Measurements from ENCODE around the gene UQCRC1.

Gene UQCRC1

DNA sequence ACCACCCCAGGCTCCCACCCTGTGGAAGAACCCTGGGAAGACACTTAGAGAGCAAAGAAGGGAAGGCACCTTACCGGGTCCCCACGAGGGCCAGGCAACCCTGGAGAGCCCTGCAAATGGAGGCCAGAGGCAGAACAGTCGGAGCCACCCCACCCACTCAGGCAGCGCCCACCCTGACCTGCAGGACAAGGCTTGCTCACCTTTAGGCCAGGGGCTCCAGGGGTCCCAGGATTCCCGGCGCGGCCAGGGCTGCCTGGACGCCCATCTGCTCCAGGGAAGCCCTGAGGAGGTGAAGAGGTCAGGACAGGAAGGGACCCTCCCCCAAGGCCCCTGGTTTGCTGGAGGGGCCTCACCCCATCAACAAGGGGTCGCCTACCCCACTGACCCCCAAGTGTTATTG is 24.6 kb downstream of the UQCRC1 start:
- Histone ChIP-seq H3K27me3 (ENCODE audit: control insufficient read depth, insufficient read depth, low read length) (no peaks in the 10 kb centered on the region), H3K36me3 (ENCODE audit: control insufficient read depth, insufficient read depth, low read length) (peaks cover 71% of the 10 kb centered on the region), H3K4me1 (ENCODE audit: control insufficient read depth, insufficient read depth, low read length) (no peaks in the 10 kb centered on the region), H3K9me3 (ENCODE audit: control insufficient read depth, insufficient read depth, low read length) (no peaks in the 10 kb centered on the region), H3K4me3 (ENCODE audit: low read depth, low read length) (no peak overlapping the region), H3K9ac (ENCODE audit: low read depth, low read length) (no peak overlapping the region)

DNA sequence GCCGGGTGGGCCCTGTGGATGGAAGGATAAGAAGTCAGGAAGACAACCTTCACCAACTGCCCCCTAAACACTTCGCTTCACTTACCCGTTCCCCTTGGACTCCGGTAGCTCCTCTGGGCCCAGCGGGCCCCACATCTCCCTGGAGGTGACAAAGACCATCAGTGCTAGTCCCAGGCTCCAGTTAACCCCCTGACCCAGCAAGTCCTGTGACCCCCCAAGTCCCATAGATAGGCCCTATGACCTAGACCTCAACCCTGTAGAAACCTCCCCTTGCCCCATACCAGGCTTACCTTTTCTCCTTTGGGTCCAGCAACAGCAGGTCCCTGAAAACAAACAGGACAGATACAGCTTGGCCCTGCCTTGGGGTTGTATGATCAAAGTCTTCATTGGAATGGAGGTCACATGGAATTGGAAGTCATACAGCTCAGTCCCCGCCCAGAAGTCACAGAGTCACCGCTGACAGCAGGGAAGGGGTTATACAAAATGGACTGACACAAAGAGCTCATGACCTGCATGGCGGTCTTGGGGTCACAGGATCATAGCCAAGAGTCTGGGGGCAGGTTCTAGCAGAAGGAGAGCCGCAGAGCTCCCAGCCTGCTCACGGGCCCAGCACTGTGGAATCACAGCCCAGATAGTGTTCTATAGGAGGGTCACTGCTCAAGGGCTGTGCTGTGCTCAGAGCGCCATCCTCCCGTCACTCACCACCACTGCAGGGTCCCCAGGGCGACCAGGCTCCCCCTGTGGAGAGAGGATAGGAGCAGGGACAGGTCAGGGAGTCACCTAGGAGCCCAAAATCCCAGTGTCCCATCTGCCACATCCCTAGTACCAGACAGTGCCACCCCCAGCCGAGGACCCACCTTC is 27.6 kb downstream of the UQCRC1 start:
- Histone ChIP-seq H3K36me3 (ENCODE audit: control insufficient read depth, insufficient read depth, low read length) (peaks cover 72% of the 10 kb centered on the region), H3K4me1 (ENCODE audit: control insufficient read depth, insufficient read depth, low read length) (no peaks in the 10 kb centered on the region), H3K9ac (ENCODE audit: low read depth, low read length) (no peak overlapping the region), H3K4me3 (ENCODE audit: low read depth, low read length) (no peak overlapping the region), H3K9me3 (ENCODE audit: control insufficient read depth, insufficient read depth, low read length) (no peaks in the 10 kb centered on the region), H3K27me3 (ENCODE audit: control insufficient read depth, insufficient read depth, low read length) (no peaks in the 10 kb centered on the region)

DNA sequence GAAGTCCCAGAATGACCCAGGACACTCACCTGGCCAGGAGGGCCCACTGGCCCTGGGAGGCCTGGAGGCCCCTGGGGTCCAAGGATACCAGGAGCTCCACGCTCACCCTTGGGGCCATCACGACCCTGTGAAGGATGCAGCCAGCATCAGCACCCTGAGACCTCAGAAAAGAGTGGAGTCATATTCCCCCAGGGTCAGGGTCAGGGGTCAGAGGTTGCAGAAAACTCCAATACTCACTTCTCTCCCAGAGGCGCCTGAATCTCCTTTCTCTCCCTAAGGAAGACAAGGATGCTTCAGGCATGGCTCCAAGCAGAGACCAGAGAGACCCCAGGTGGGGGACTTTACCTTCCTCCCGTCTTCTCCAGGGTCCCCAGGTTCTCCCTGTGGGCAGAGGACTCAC is 32.8 kb downstream of the UQCRC1 start:
- peaks cover 83% of the 10 kb centered on the region for H3K36me3 ChIP-seq (ENCODE audit: control insufficient read depth, insufficient read depth, low read length)
- no peaks in the 10 kb centered on the region for H3K27me3 ChIP-seq (ENCODE audit: control insufficient read depth, insufficient read depth, low read length)
- no peak overlapping the region for H3K9ac ChIP-seq (ENCODE audit: low read depth, low read length)
- no peak overlapping the region for H3K4me3 ChIP-seq (ENCODE audit: low read depth, low read length)
- no peaks in the 10 kb centered on the region for H3K4me1 ChIP-seq (ENCODE audit: control insufficient read depth, insufficient read depth, low read length)
- no peaks in the 10 kb centered on the region for H3K9me3 ChIP-seq (ENCODE audit: control insufficient read depth, insufficient read depth, low read length)

DNA sequence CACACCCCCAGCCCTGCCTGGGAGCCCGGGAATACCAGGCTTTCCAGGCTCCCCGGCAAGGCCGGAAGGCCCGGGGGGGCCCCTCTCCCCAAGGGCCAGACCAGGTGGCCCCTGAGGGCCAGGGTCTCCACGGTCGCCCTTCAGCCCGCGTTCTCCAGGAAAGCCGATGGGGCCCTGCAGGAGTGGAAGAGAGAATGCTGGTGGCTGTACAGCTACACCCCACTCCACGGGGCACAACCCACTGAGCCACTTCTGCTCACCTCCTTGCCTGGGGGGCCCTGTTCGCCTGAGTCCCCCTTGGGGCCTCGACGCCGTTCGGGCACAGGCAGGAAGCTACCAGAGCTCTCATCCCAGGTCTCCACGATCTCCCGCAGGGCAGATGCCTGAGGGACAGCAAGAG is 34.1 kb downstream of the UQCRC1 start:
- Histone ChIP-seq H3K27me3 (ENCODE audit: control insufficient read depth, insufficient read depth, low read length) (no peaks in the 10 kb centered on the region), H3K4me1 (ENCODE audit: control insufficient read depth, insufficient read depth, low read length) (no peaks in the 10 kb centered on the region), H3K36me3 (ENCODE audit: control insufficient read depth, insufficient read depth, low read length) (peaks cover 80% of the 10 kb centered on the region), H3K9me3 (ENCODE audit: control insufficient read depth, insufficient read depth, low read length) (no peaks in the 10 kb centered on the region), H3K9ac (ENCODE audit: low read depth, low read length) (no peak overlapping the region), H3K4me3 (ENCODE audit: low read depth, low read length) (no peak overlapping the region)

DNA sequence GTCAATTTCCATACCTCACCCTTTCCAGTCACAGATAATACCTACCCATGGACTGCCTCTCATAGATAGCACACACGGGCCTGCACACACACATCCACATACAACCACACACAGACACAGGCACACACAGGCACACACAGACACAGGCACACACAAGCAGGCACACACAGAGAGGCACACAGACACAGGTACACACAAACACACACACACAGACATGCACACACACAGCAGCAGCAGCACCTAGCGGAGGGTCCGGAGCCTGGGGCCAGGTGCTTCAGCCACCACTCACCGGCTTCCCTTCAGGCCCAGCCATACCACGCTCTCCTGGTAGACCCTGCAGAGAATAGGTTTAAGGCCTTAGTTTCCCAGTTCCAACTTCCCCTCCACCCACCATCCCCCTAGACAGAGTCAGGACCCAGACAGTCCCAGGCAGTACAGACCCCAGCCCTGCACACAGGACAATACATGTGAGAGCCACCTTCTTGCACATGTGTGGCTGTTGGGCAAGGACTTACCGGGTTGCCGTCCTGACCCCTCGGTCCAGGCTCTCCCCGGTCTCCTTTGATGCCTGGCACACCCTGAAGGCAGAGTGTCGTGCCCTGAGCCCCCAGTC is 35.4 kb downstream of the UQCRC1 start:
- H3K4me1 ChIP-seq (ENCODE audit: control insufficient read depth, insufficient read depth, low read length): no peaks in the 10 kb centered on the region
- no peak overlapping the region for H3K9ac ChIP-seq (ENCODE audit: low read depth, low read length)
- H3K36me3 ChIP-seq (ENCODE audit: control insufficient read depth, insufficient read depth, low read length): peaks cover 82% of the 10 kb centered on the region
- no peaks in the 10 kb centered on the region for H3K27me3 ChIP-seq (ENCODE audit: control insufficient read depth, insufficient read depth, low read length)
- no peaks in the 10 kb centered on the region for H3K9me3 ChIP-seq (ENCODE audit: control insufficient read depth, insufficient read depth, low read length)
- H3K4me3 ChIP-seq (ENCODE audit: low read depth, low read length): no peak overlapping the region

DNA sequence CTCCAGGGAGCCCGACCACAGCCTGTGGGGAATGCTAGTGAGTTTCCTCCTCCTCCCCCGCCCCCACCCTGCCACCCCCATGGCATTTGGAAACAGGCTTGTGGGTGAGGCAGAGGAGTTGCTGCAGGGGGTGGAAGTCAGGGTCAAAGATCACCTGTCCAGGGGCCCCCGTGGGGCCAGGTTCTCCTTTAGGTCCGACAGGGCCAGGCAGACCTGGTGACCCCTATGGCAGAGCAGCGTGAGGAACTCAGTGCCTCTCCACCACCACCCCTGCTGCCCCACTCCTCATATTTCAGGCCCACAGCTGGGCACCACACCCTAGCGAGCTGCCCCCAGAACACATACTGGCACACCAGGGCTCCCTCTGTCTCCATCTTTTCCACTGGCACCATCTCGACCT is 36.9 kb downstream of the UQCRC1 start:
- no peak overlapping the region for H3K9ac ChIP-seq (ENCODE audit: low read depth, low read length)
- no peak overlapping the region for H3K4me3 ChIP-seq (ENCODE audit: low read depth, low read length)
- no peaks in the 10 kb centered on the region for H3K27me3 ChIP-seq (ENCODE audit: control insufficient read depth, insufficient read depth, low read length)
- H3K9me3 ChIP-seq (ENCODE audit: control insufficient read depth, insufficient read depth, low read length): no peaks in the 10 kb centered on the region
- H3K4me1 ChIP-seq (ENCODE audit: control insufficient read depth, insufficient read depth, low read length): no peaks in the 10 kb centered on the region
- H3K36me3 ChIP-seq (ENCODE audit: control insufficient read depth, insufficient read depth, low read length): peaks cover 81% of the 10 kb centered on the region

DNA sequence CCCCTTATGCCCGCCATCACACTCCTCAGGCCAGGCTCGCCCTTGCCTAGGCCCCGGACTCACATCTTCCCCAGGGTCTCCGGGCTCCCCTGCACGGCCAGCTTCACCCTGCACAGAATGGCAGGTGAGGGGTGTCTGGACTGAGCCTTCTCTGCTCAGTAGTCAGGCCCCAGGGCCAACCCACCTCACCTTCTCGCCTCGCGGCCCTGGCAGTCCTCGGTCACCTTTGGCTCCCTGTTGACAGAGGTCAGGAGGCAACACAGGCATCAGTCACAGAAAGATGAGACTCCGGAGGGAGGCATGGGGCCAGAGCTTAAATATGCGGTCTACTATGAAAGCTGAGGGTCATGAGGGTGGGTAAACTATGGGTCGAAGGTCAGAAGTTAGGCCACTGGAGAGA is 37.5 kb downstream of the UQCRC1 start:
- Histone ChIP-seq H3K4me1 (ENCODE audit: control insufficient read depth, insufficient read depth, low read length) (no peaks in the 10 kb centered on the region), H3K9me3 (ENCODE audit: control insufficient read depth, insufficient read depth, low read length) (no peaks in the 10 kb centered on the region), H3K4me3 (ENCODE audit: low read depth, low read length) (no peak overlapping the region), H3K36me3 (ENCODE audit: control insufficient read depth, insufficient read depth, low read length) (peaks cover 79% of the 10 kb centered on the region), H3K27me3 (ENCODE audit: control insufficient read depth, insufficient read depth, low read length) (no peaks in the 10 kb centered on the region), H3K9ac (ENCODE audit: low read depth, low read length) (no peak overlapping the region)

DNA sequence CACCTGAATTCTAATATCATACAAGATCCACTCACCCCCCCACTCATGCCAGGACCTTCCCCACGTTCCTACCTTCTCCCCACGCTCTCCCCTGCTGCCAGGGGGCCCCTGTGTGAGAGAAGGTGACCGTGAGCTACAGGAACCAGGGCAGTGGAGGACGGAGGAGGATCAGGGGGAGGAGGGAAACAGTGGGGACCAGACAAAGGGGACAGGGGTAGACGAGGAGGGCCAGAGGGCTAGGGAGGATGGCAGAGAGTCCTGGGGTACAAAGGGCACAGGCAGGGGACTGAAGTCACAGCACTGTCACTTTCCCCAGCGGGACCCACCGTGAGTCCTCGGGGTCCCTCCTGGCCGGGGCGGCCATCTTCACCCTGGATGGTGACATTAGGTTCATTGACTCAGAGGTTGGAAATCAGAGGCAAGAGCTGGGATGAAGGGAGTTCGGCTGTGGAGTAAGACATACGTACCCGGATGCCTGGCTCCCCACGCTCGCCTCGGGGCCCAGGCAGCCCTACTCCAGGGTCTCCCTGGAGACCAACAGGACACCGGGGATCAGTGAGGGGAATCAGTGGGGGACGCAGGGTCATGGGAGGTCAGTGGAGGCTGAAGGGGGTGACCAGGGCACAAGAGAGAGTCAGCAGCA is 39.5 kb downstream of the UQCRC1 start:
- no peaks in the 10 kb centered on the region for H3K4me1 ChIP-seq (ENCODE audit: control insufficient read depth, insufficient read depth, low read length)
- no peaks in the 10 kb centered on the region for H3K27me3 ChIP-seq (ENCODE audit: control insufficient read depth, insufficient read depth, low read length)
- no peak overlapping the region for H3K4me3 ChIP-seq (ENCODE audit: low read depth, low read length)
- no peaks in the 10 kb centered on the region for H3K9me3 ChIP-seq (ENCODE audit: control insufficient read depth, insufficient read depth, low read length)
- H3K9ac ChIP-seq (ENCODE audit: low read depth, low read length): no peak overlapping the region
- peaks cover 69% of the 10 kb centered on the region for H3K36me3 ChIP-seq (ENCODE audit: control insufficient read depth, insufficient read depth, low read length)

DNA sequence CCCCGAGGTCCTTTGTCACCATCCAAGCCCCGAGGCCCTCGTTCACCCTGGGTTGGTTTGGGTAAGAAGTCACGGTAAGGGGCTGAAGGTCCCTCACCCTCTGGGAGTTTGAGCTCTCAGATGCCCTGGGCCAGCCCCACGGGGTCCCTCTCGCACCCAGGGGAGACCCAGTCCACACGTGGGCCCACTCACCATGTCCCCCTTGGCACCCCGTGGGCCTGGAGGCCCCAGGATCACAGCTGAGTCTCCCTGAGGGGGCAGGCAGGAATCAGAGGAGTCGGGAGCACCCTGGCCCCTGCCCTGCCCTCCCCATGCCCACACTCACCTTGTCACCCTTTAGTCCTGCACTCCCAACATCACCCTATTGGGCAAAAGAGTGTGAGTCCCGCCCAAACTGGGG is 40.0 kb downstream of the UQCRC1 start:
- H3K9me3 ChIP-seq (ENCODE audit: control insufficient read depth, insufficient read depth, low read length): no peaks in the 10 kb centered on the region

DNA sequence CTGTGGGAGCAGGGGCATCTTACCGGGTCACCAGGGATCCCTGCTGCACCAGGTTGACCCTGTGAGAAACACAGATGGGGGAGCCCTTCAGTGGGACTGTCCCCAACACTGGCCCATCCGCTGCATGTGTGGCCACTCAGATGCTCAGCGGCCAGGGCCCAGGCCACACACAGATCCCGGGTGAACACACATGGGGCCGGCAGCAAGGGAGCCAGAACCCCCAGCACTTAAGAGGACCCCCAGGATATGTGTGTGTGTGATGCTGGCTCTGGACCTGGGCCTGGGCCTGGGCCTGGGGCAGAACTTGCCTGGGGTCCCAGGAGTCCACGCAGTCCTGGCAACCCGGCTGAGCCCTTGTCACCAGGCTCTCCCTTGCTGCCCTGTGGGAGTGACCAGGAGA is 41.0 kb downstream of the UQCRC1 start:
- no peaks in the 10 kb centered on the region for H3K9me3 ChIP-seq (ENCODE audit: control insufficient read depth, insufficient read depth, low read length)
- H3K9ac ChIP-seq (ENCODE audit: low read depth, low read length): no peak overlapping the region
- peaks cover 62% of the 10 kb centered on the region for H3K36me3 ChIP-seq (ENCODE audit: control insufficient read depth, insufficient read depth, low read length)
- H3K27me3 ChIP-seq (ENCODE audit: control insufficient read depth, insufficient read depth, low read length): no peaks in the 10 kb centered on the region
- H3K4me1 ChIP-seq (ENCODE audit: control insufficient read depth, insufficient read depth, low read length): no peaks in the 10 kb centered on the region
- H3K4me3 ChIP-seq (ENCODE audit: low read depth, low read length): no peak overlapping the region

More for the DNA sequence above, 40.0 kb downstream of the UQCRC1 start:
- Histone ChIP-seq H3K36me3 (ENCODE audit: control insufficient read depth, insufficient read depth, low read length) (peaks cover 65% of the 10 kb centered on the region), H3K9ac (ENCODE audit: low read depth, low read length) (no peak overlapping the region), H3K4me3 (ENCODE audit: low read depth, low read length) (no peak overlapping the region), H3K27me3 (ENCODE audit: control insufficient read depth, insufficient read depth, low read length) (no peaks in the 10 kb centered on the region), H3K4me1 (ENCODE audit: control insufficient read depth, insufficient read depth, low read length) (no peaks in the 10 kb centered on the region)

DNA sequence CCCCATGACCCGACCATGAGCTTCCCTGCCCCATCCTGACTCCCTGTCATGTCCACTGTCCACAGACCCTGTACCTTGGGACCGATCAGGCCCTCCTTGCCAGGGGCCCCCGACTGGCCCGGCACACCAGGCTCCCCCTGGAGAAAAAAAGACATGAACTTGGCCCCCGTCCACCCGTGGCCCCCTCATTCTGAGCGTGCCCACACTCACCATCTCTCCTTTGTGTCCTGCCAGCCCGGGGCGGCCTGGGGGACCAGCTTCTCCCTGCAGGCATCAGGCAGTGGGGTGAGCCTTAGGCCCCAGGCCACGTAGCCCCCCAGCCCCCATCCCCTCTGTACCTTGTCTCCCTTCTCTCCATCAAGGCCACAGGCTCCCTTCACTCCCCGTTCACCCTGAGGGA is 41.9 kb downstream of the UQCRC1 start:
- no peaks in the 10 kb centered on the region for H3K27me3 ChIP-seq (ENCODE audit: control insufficient read depth, insufficient read depth, low read length)
- H3K36me3 ChIP-seq (ENCODE audit: control insufficient read depth, insufficient read depth, low read length): peaks cover 53% of the 10 kb centered on the region
- H3K9ac ChIP-seq (ENCODE audit: low read depth, low read length): no peak overlapping the region
- H3K4me1 ChIP-seq (ENCODE audit: control insufficient read depth, insufficient read depth, low read length): no peaks in the 10 kb centered on the region
- H3K4me3 ChIP-seq (ENCODE audit: low read depth, low read length): no peak overlapping the region
- H3K9me3 ChIP-seq (ENCODE audit: control insufficient read depth, insufficient read depth, low read length): no peaks in the 10 kb centered on the region

DNA sequence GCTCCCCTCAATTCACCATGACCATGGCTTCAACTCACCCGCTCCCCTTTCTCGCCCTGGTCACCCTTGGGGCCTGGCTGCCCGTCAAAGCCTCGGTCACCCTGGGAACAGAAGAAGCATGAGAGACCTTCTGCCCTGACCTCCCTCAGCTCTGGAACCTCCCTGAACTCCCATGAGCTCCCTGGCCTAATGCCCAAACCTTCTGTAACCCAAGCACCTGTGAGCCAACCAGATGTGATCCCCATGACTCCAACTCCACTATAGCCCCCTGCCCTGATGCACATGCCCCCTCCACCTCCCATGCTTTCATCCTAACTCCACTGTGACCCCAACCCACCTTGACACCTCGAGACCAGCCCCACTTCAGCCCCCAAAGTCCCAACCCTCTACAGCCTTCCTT is 42.4 kb downstream of the UQCRC1 start:
- Histone ChIP-seq H3K4me1 (ENCODE audit: control insufficient read depth, insufficient read depth, low read length) (no peaks in the 10 kb centered on the region), H3K9me3 (ENCODE audit: control insufficient read depth, insufficient read depth, low read length) (no peaks in the 10 kb centered on the region), H3K4me3 (ENCODE audit: low read depth, low read length) (no peak overlapping the region), H3K27me3 (ENCODE audit: control insufficient read depth, insufficient read depth, low read length) (no peaks in the 10 kb centered on the region), H3K9ac (ENCODE audit: low read depth, low read length) (no peak overlapping the region), H3K36me3 (ENCODE audit: control insufficient read depth, insufficient read depth, low read length) (peaks cover 53% of the 10 kb centered on the region)

All from iPS-15b (cell line).